ENCODE results near the gene ALPL. TPM values are rescaled to one million over a fixed set of nuclear protein-coding genes. Genes with fewer than 3 reads are reported as not detected.

ALPL gene
- polyA plus RNA-seq, 3 donors, result not detected

DNA sequence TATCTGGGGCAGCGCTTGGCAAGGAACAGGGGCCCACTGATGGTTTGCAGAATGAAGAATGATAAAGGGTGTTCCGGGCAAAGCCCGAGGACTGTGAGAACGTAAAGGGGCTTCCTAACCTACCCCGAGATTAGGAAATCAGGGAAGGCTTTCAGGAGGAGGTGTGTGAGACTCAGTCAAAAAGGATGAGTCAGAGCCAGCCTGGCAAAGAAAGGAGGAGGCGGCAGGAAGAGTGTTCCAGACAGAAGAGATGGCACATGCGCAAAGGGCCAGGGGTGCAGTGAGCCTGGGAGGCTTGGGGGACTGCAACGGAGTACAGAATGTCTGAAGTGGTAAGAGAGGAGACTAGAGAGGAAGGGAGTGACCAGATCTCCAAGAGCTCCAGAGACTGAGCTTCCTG is 89.7 kb downstream of the ALPL start:
- H3K36me3 Mint-ChIP-seq, result no peaks in the 10 kb centered on the region
- Histone ChIP-seq H3K9ac (ENCODE audit: insufficient read depth, low read length, poor library complexity, severe bottlenecking) (no peak overlapping the region), H2AFZ (ENCODE audit: insufficient read depth, low read depth, low read length, poor library complexity, severe bottlenecking) (no peak overlapping the region), H3K9me3 (replicated peaks in 1 of 2; ENCODE audit: control insufficient read depth in 1 of 2, insufficient read depth in 1 of 2, low read length in 2 of 2) (no peaks in the 10 kb centered on the region), H3K79me2 (ENCODE audit: insufficient read depth, low read length) (no peaks in the 10 kb centered on the region), H3K27ac (ENCODE audit: low read depth in 1 of 2, low read length in 2 of 2) (no peak overlapping the region), H4K20me1 (ENCODE audit: insufficient read depth, low read length) (no peaks in the 10 kb centered on the region), H3K27me3 (ENCODE audit: control insufficient read depth in 2 of 2, insufficient read depth in 2 of 2, low read length in 2 of 2) (no peaks in the 10 kb centered on the region), H3K4me3 (replicated peaks in 1 of 3; ENCODE audit: low read depth in 2 of 3, low read length in 3 of 3) (no peak overlapping the region), H3K4me2 (replicated peaks; ENCODE audit: extremely low read depth, low read length, poor library complexity, severe bottlenecking) (no peak overlapping the region), H3K36me3 (replicated peaks in 1 of 2; ENCODE audit: control insufficient read depth in 1 of 2, insufficient read depth in 2 of 2, low read length in 2 of 2) (no peaks in the 10 kb centered on the region), H3K4me1 (ENCODE audit: control insufficient read depth in 1 of 2, insufficient read depth in 2 of 2, low read length in 2 of 2) (no peaks in the 10 kb centered on the region)
- peak overlapping the region in 1 of 7 donors; percentile 18 for H3K27ac Mint-ChIP-seq
- H3K27me3 Mint-ChIP-seq (ENCODE audit: low read depth in 3 of 3), result peaks cover 0 to 10% (median under 1%) of the 10 kb centered on the region in 3 donors
- no peak for DNase-seq
- intact Hi-C loops (cut with micrococcal nuclease), result no loop called here
- TF ChIP-seq, protein P1, sequence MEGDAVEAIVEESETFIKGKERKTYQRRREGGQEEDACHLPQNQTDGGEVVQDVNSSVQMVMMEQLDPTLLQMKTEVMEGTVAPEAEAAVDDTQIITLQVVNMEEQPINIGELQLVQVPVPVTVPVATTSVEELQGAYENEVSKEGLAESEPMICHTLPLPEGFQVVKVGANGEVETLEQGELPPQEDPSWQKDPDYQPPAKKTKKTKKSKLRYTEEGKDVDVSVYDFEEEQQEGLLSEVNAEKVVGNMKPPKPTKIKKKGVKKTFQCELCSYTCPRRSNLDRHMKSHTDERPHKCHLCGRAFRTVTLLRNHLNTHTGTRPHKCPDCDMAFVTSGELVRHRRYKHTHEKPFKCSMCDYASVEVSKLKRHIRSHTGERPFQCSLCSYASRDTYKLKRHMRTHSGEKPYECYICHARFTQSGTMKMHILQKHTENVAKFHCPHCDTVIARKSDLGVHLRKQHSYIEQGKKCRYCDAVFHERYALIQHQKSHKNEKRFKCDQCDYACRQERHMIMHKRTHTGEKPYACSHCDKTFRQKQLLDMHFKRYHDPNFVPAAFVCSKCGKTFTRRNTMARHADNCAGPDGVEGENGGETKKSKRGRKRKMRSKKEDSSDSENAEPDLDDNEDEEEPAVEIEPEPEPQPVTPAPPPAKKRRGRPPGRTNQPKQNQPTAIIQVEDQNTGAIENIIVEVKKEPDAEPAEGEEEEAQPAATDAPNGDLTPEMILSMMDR (IDR thresholded peaks at IDR 0.05), result no peak
- H3K4me3 Mint-ChIP-seq, result no peak overlapping the region
- no peaks in the 10 kb centered on the region for H3K9me3 Mint-ChIP-seq
- WGBS (ENCODE audit: insufficient coverage), result 83% methylated on average over 8 of the region's 8 CpGs
- no peaks in the 10 kb centered on the region for H3K4me1 Mint-ChIP-seq

DNA sequence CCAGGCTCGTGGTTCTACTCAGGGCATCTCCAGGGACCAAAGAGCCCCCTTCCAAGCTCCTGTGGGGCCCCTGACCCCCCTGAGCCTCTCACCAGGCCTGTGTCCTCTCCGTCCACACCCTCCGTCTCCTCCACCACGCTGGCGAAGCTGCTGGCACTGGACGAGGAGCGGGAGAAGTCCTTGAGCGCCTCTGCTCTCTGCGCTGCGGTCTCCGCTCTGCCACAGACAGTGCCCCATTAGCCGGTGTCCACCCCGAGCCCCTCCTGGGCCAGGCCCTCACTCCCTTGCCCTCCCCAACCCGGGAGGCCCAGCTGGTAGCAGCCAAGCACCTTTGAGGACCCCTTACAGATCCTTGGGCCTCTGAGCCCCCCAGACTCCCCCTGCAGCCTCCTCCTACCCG is 90.2 kb downstream of the ALPL start:
- no peak for DNase-seq
- H4K20me1 ChIP-seq (ENCODE audit: insufficient read depth, low read length), result no peaks in the 10 kb centered on the region
- H3K4me2 ChIP-seq (replicated peaks; ENCODE audit: extremely low read depth, low read length, poor library complexity, severe bottlenecking), result no peak overlapping the region
- no peaks in the 10 kb centered on the region for H3K36me3 Mint-ChIP-seq
- peaks cover 0 to 10% (median 3%) of the 10 kb centered on the region in 3 donors for H3K27me3 Mint-ChIP-seq (ENCODE audit: low read depth in 3 of 3)
- no peaks in the 10 kb centered on the region for H3K36me3 ChIP-seq (replicated peaks in 1 of 2; ENCODE audit: control insufficient read depth in 1 of 2, insufficient read depth in 2 of 2, low read length in 2 of 2)
- no peak overlapping the region for H3K9ac ChIP-seq (ENCODE audit: insufficient read depth, low read length, poor library complexity, severe bottlenecking)
- no peak overlapping the region for H3K27ac Mint-ChIP-seq
- H3K4me3 ChIP-seq (replicated peaks in 1 of 3; ENCODE audit: low read depth in 2 of 3, low read length in 3 of 3), result no peak overlapping the region
- WGBS (ENCODE audit: insufficient coverage), result 88% methylated on average over 13 of the region's 15 CpGs
- no peaks in the 10 kb centered on the region for H3K9me3 ChIP-seq (replicated peaks in 1 of 2; ENCODE audit: control insufficient read depth in 1 of 2, insufficient read depth in 1 of 2, low read length in 2 of 2)
- H3K4me1 Mint-ChIP-seq, result no peaks in the 10 kb centered on the region
- no peak overlapping the region for H3K27ac ChIP-seq (ENCODE audit: low read depth in 1 of 2, low read length in 2 of 2)
- H3K27me3 ChIP-seq (ENCODE audit: control insufficient read depth in 2 of 2, insufficient read depth in 2 of 2, low read length in 2 of 2), result no peaks in the 10 kb centered on the region
- intact Hi-C loops (cut with micrococcal nuclease), result no loop called here
- no peaks in the 10 kb centered on the region for H3K79me2 ChIP-seq (ENCODE audit: insufficient read depth, low read length)
- H3K9me3 Mint-ChIP-seq, result no peaks in the 10 kb centered on the region
- TF ChIP-seq, protein P1 (IDR thresholded peaks at IDR 0.05), result no peak
- no peaks in the 10 kb centered on the region for H3K4me1 ChIP-seq (ENCODE audit: control insufficient read depth in 1 of 2, insufficient read depth in 2 of 2, low read length in 2 of 2)
- no peak overlapping the region for H2AFZ ChIP-seq (ENCODE audit: insufficient read depth, low read depth, low read length, poor library complexity, severe bottlenecking)
- no peak overlapping the region for H3K4me3 Mint-ChIP-seq
